ENCODE results near the gene HCRT. TPM values are rescaled to one million over a fixed set of nuclear protein-coding genes. Genes with fewer than 3 reads are reported as not detected.

HCRT gene
- total RNA-seq, 2 experiments from 2014 or later = not detected

DNA sequence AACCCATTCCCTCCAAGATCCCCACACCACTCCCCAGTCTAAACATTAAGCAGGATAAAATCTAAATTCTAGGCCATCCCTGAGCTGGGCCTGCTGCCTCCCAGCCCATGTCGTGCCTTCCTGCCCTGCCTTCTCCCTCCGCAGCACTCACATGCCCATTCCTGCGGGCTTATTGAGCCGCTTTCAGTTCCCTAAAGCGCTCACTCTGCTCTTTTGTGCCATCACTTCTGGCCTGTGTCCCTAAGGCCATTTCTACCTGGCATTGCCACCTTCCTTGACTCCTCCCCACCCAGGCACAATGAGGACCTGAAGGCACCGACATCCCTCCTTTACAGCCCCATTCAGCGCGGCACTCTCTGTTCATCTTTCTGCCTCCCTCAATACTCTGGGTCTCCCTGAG is 17.4 kb downstream of the HCRT start:
- H3K4me1 ChIP-seq (ENCODE audit: insufficient read depth, low read length) = no peaks in the 10 kb centered on the region
- POLR2A ChIA-PET = no interaction called here
- H3K9me3 ChIP-seq (ENCODE audit: control insufficient read depth in 1 of 2, insufficient read depth in 1 of 2, low read length in 2 of 2) = no peaks in the 10 kb centered on the region
- H3K27ac ChIP-seq (ENCODE audit: low read depth in 1 of 2, low read length in 2 of 2) = no peak overlapping the region
- DNase-seq (no peak), ATAC-seq (ENCODE audit: poor library complexity) (no peak)
- Mint-ChIP-seq H3K4me1 (ENCODE audit: low read depth) (no peaks in the 10 kb centered on the region), H3K9me3 (no peaks in the 10 kb centered on the region), H3K27me3 (no peaks in the 10 kb centered on the region), H3K36me3 (ENCODE audit: low read depth) (no peaks in the 10 kb centered on the region), H3K27ac (no peak overlapping the region), H3K4me3 (no peak overlapping the region)
- no peaks in the 10 kb centered on the region for H3K36me3 ChIP-seq (ENCODE audit: insufficient read depth, low read length)
- TF ChIP-seq, protein P1, sequence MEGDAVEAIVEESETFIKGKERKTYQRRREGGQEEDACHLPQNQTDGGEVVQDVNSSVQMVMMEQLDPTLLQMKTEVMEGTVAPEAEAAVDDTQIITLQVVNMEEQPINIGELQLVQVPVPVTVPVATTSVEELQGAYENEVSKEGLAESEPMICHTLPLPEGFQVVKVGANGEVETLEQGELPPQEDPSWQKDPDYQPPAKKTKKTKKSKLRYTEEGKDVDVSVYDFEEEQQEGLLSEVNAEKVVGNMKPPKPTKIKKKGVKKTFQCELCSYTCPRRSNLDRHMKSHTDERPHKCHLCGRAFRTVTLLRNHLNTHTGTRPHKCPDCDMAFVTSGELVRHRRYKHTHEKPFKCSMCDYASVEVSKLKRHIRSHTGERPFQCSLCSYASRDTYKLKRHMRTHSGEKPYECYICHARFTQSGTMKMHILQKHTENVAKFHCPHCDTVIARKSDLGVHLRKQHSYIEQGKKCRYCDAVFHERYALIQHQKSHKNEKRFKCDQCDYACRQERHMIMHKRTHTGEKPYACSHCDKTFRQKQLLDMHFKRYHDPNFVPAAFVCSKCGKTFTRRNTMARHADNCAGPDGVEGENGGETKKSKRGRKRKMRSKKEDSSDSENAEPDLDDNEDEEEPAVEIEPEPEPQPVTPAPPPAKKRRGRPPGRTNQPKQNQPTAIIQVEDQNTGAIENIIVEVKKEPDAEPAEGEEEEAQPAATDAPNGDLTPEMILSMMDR (IDR thresholded peaks at IDR 0.05) = no peak
- intact Hi-C loops (cut with DNase I, micrococcal nuclease) = no loop called here
- H3K27me3 ChIP-seq (ENCODE audit: control insufficient read depth in 1 of 2, insufficient read depth in 2 of 2, low read length in 2 of 2) = no peaks in the 10 kb centered on the region
- no peak overlapping the region for H3K4me3 ChIP-seq (ENCODE audit: low read length)
- CTCF ChIA-PET = no interaction called here

DNA sequence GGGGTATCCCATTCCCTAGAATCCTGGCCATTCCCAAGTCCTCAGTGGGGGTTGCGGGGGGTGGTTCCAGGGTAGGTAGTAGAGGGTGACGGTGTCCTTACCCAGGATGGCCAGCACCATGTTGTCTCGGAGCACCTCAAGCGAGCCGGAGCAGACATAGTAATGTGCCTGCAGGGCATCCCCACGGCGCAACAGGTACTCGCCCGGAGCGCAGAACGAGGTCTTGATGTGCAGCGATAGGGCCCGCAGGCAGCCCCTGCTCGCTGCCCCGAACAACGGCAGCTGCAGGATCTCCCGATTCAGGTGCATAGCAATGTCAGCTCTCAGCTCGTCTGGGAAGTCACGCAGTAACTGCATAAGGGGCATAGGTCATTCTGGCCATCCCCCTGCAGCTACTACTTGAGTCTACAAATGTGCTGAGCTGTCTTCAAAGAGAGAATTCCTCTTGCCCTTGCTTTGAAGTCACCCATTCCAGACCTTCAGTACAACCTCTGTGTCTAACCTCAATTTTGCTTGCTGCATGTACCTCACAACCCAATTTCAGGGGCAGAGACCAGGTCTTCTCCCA is 19.0 kb downstream of the HCRT start:
- Mint-ChIP-seq H3K9me3 (no peaks in the 10 kb centered on the region), H3K4me1 (ENCODE audit: low read depth) (no peaks in the 10 kb centered on the region), H3K27ac (no peak overlapping the region), H3K36me3 (ENCODE audit: low read depth) (no peaks in the 10 kb centered on the region), H3K27me3 (no peaks in the 10 kb centered on the region), H3K4me3 (no peak overlapping the region)
- no peaks in the 10 kb centered on the region for H3K36me3 ChIP-seq (ENCODE audit: insufficient read depth, low read length)
- H3K27me3 ChIP-seq (ENCODE audit: control insufficient read depth in 1 of 2, insufficient read depth in 2 of 2, low read length in 2 of 2) = no peaks in the 10 kb centered on the region
- no peak for ATAC-seq (ENCODE audit: poor library complexity)
- no peaks in the 10 kb centered on the region for H3K4me1 ChIP-seq (ENCODE audit: insufficient read depth, low read length)
- no peaks in the 10 kb centered on the region for H3K9me3 ChIP-seq (ENCODE audit: control insufficient read depth in 1 of 2, insufficient read depth in 1 of 2, low read length in 2 of 2)
- no peak overlapping the region for H3K4me3 ChIP-seq (ENCODE audit: low read length)
- ChIA-PET CTCF (no interaction called here), POLR2A (no interaction called here)
- intact Hi-C loops (cut with DNase I, micrococcal nuclease) = no loop called here
- no peak for DNase-seq
- TF ChIP-seq, protein P1 (IDR thresholded peaks at IDR 0.05) = no peak
- no peak overlapping the region for H3K27ac ChIP-seq (ENCODE audit: low read depth in 1 of 2, low read length in 2 of 2)

DNA sequence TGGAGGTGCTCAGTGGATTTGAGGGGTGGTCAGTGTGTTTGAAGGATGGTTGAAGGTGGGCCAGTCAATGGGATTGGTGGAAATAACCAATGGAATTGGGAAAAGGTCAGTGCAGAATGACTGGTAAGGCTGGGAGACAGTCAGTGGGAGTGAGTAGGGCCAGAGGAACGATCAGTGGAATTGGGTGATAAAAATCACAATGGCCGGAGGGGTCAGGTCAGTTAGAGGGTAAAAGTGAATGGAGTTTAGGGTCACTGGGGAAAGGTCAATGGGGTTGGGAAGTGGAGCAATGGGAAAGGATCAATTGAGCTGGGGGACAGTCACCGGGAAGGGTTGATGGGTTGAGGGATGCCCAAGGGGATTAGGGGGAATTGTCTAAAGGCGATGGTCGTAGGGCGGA is 19.5 kb downstream of the HCRT start:
- H3K4me1 Mint-ChIP-seq (ENCODE audit: low read depth) = no peaks in the 10 kb centered on the region
- no peaks in the 10 kb centered on the region for H3K9me3 Mint-ChIP-seq
- H3K4me3 ChIP-seq (ENCODE audit: low read length) = no peak overlapping the region
- H3K27ac Mint-ChIP-seq = no peak overlapping the region
- H3K36me3 Mint-ChIP-seq (ENCODE audit: low read depth) = no peaks in the 10 kb centered on the region
- no peaks in the 10 kb centered on the region for H3K9me3 ChIP-seq (ENCODE audit: control insufficient read depth in 1 of 2, insufficient read depth in 1 of 2, low read length in 2 of 2)
- intact Hi-C loops (cut with DNase I, micrococcal nuclease) = no loop called here
- ChIA-PET POLR2A (no interaction called here), CTCF (no interaction called here)
- H3K4me3 Mint-ChIP-seq = no peak overlapping the region
- no peaks in the 10 kb centered on the region for H3K27me3 ChIP-seq (ENCODE audit: control insufficient read depth in 1 of 2, insufficient read depth in 2 of 2, low read length in 2 of 2)
- H3K36me3 ChIP-seq (ENCODE audit: insufficient read depth, low read length) = no peaks in the 10 kb centered on the region
- TF ChIP-seq, protein P1 (IDR thresholded peaks at IDR 0.05) = no peak
- ATAC-seq (ENCODE audit: poor library complexity) (no peak), DNase-seq (no peak)
- H3K27ac ChIP-seq (ENCODE audit: low read depth in 1 of 2, low read length in 2 of 2) = no peak overlapping the region
- H3K27me3 Mint-ChIP-seq = no peaks in the 10 kb centered on the region
- no peaks in the 10 kb centered on the region for H3K4me1 ChIP-seq (ENCODE audit: insufficient read depth, low read length)

All from CD4-positive, alpha-beta T cell (primary cell).